ENCODE results near the gene SPTAN1. TPM values are rescaled to one million over a fixed set of nuclear protein-coding genes. Genes with fewer than 3 reads are reported as not detected.
A peak's percentile ranks its signal among the peaks of the same experiment; 100 is the strongest.

SPTAN1 gene
- total RNA-seq, 2 experiments from 2014 or later, result 338 to 383 TPM

DNA sequence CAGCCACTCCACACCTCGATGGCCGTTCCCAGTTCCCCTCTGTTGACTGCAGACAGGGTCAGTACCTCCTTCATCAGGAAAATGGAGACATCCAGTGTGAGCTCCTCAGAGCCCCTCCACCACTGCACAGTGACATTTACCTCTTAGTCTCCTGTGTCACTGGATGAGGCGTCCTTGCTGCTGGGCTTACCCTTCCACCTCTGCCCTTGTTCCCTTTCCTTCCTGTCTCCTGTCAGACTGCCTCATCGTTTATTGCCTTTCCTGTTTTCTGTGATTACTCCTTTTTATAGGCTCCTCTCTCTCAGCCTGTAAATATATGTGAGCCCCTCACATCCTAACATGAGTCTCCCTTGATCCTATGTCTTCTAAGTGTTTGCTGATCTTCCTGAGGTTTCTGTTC, 23.2 kb upstream of the SPTAN1 start:
- H3K9me3 Mint-ChIP-seq, result no peaks in the 10 kb centered on the region
- H3K4me3 Mint-ChIP-seq, result no peak overlapping the region
- no peaks in the 10 kb centered on the region for H3K4me1 Mint-ChIP-seq
- H3K27me3 Mint-ChIP-seq, result no peaks in the 10 kb centered on the region
- H3K27ac Mint-ChIP-seq, result peak overlapping the region; percentile 20
- ChIA-PET CTCF (interaction anchor here (0.5 to 1.5 kb wide), 2 partner anchors 15 to 187 kb away, joined by 3 to 4 read pairs; no protein-coding TSS in a partner anchor), POLR2A (no interaction called here)
- no peak for DNase-seq
- peaks cover 35% of the 10 kb centered on the region for H3K36me3 Mint-ChIP-seq (ENCODE audit: low read depth)

DNA sequence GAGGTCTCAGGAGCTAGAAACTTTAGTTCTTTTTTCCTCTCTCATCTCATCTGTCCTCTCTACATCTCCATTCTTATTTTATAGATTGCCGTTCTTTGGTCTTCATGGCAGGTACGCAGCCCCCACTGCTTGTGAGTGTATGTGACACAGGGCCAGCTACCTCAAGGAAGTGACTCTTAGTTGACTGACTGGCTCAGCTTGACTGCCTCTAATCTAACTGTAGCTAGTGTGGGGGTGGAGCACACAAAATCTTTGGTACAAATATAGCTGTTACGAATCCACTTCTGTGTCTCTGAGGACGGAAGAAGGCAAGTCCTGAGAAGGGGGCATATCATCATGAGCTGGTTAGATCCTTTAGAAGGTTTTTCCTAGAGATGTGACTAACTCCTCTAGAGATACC, 19.8 kb upstream of the SPTAN1 start:
- CTCF ChIA-PET, result interaction anchor here (1.3 to 2.6 kb wide), 2 partner anchors 9 to 30 kb away, joined by 6 to 9 read pairs; no protein-coding TSS in a partner anchor
- Mint-ChIP-seq H3K36me3 (ENCODE audit: low read depth) (peaks cover 33% of the 10 kb centered on the region), H3K4me1 (no peaks in the 10 kb centered on the region), H3K27me3 (no peaks in the 10 kb centered on the region), H3K9me3 (no peaks in the 10 kb centered on the region), H3K27ac (no peak overlapping the region), H3K4me3 (no peak overlapping the region)
- DNase-seq, result no peak
- POLR2A ChIA-PET, result no interaction called here

- Mint-ChIP-seq H3K27ac (no peak overlapping the region), H3K27me3 (no peaks in the 10 kb centered on the region), H3K4me3 (no peak overlapping the region), H3K4me1 (peaks cover 4% of the 10 kb centered on the region), H3K9me3 (no peaks in the 10 kb centered on the region), H3K36me3 (ENCODE audit: low read depth) (peaks cover 60% of the 10 kb centered on the region)
- ChIA-PET CTCF (interaction anchor here (1.2 to 3.2 kb wide), 3 partner anchors 8 to 11 kb away, joined by 3 to 10 read pairs (median 9); partner anchors contain the start of gene SPTAN1), POLR2A (no interaction called here)
- DNase-seq, result no peak
Observed at GRCh38 chr9:128540634-128541360, 11.6 kb upstream of the SPTAN1 start.

DNA sequence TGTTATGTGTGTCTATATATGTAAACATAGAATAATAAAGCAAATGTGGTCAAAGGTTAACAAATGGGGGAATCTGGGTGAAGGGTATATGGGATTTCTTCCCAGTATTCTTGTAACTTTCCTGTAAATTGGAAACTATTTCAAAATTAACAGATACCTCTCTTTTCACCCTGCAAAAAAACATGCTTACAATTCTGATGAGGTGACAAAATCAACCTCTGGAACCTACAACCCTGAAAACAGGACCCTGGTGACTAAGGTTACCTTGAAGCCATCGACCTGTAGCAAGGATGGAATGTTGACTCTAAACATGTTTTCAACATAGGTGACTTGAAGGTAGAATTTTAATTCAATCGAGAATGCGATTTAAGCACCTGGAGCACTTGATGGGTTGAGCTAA, 5.9 kb upstream of the SPTAN1 start:
- H3K27ac Mint-ChIP-seq, result no peak overlapping the region
- POLR2A ChIA-PET, result no interaction called here
- peaks cover 25% of the 10 kb centered on the region for H3K4me1 Mint-ChIP-seq

DNA sequence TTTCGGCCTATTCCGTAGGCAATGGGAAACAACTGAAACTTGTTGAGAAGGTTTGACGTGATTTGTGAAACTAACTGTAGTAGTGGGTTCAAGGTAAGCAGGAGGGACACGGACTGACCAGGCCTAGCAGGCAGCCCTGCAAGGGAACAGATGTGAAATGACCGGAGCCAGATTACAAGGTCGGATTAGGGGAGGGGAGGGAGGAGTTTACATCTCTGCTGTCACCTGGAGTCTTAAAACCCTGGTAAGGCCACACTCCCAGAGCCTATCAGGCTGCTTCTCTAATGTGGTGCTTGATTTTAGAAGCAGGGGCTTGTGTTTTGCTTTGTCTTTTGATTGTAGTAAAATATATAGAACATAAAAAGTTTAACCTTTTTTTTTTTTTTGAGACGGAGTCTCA, 3.5 kb upstream of the SPTAN1 start:
- DNase-seq, result no peak
- no peak overlapping the region for H3K4me3 Mint-ChIP-seq
- no peaks in the 10 kb centered on the region for H3K9me3 Mint-ChIP-seq
- H3K27me3 Mint-ChIP-seq, result no peaks in the 10 kb centered on the region
- ChIA-PET CTCF (interaction anchor here (2.3 kb wide), 1 partner anchor 8 kb away, joined by 10 read pairs; no protein-coding TSS in a partner anchor), POLR2A (no interaction called here)
- H3K4me1 Mint-ChIP-seq, result peaks cover 31% of the 10 kb centered on the region
- H3K27ac Mint-ChIP-seq, result no peak overlapping the region
- peaks cover 6% of the 10 kb centered on the region for H3K36me3 Mint-ChIP-seq (ENCODE audit: low read depth)

More for the DNA sequence above, 5.9 kb upstream of the SPTAN1 start:
- Mint-ChIP-seq H3K36me3 (ENCODE audit: low read depth) (peaks cover 17% of the 10 kb centered on the region), H3K9me3 (no peaks in the 10 kb centered on the region), H3K27me3 (no peaks in the 10 kb centered on the region), H3K4me3 (no peak overlapping the region)
- CTCF ChIA-PET, result interaction anchor here (0.6 to 1.5 kb wide), 4 partner anchors 10 to 184 kb away, joined by 3 to 5 read pairs (median 3); no protein-coding TSS in a partner anchor
- no peak for DNase-seq

DNA sequence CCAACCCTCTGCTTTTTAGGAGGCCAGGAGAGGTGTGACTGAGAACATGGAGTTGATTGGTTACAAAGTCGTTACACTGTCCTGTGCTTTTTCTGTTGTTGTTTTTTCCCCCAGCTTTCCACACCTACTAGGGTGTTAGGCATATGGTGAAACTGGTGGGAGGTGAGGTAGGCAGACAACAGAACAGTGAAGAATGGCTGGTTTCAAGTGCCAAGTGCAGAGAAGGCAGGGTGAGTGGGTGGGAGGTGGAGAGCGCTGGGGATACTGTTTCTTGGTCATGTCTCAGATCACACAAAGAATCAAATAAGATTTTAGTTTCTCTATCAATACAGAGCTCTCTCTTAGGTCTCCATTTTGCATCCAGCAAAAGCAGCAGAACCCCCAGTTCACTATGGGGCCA, 2.2 kb upstream of the SPTAN1 start:
- H3K36me3 Mint-ChIP-seq (ENCODE audit: low read depth), result peaks cover 5% of the 10 kb centered on the region
- DNase-seq, result no peak
- no peaks in the 10 kb centered on the region for H3K9me3 Mint-ChIP-seq
- peak overlapping the region; percentile 42 for H3K4me3 Mint-ChIP-seq
- peaks cover 31% of the 10 kb centered on the region for H3K4me1 Mint-ChIP-seq
- ChIA-PET POLR2A (interaction anchor here (1.2 kb wide), 1 partner anchor 45 kb away, joined by 3 read pairs; no protein-coding TSS in a partner anchor), CTCF (interaction anchor here (0.5 to 2.3 kb wide), 7 partner anchors 9 to 167 kb away, joined by 3 to 10 read pairs (median 4); partner anchors contain the start of gene PKN3)
- H3K27me3 Mint-ChIP-seq, result no peaks in the 10 kb centered on the region
- H3K27ac Mint-ChIP-seq, result peak overlapping the region; percentile 97

DNA sequence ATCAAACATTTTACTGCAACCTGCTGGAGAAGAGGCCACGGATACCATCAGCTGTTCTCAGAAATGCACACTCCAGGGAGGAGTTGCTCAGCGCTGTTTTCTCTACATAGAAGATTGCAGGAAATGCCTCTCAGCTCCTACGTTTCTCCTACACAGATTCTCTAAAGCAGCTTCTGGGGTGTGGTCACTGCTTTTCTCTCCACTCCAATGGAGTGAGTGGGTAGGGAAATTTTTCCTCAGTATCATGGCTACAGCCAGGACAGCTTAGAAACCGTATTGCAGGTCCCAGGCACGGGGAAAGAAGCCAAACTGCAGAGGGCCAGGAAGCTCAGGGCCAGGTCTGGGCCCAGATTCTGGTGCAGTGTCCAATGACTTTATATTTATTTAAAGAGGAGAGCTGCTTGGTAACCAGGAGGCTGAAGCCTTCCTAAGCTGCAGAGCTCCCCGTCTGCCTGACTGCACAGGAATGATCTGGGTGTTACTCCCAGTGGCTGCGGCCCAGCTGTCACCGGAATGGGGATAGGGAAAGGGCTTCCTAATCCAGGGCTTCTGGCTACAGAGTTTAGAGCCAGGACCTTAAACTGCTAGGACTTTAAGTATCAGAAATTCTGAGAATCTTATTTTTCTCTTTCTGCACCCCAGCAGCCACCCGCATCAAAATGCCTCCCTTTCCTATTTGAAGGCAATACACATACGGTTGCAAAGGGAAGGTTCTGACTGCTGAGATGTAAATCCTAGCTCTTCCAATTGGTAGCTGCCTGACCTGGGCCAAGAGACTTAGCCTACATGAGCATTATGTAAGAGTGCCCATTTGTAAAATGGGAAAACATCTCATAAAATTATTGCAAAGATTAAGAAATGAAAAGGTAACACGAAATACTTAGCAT, 1.4 kb upstream of the SPTAN1 start:
- POLR2A ChIA-PET, result interaction anchor here (1.2 kb wide), 1 partner anchor 46 kb away, joined by 3 read pairs; no protein-coding TSS in a partner anchor
- peaks cover 26% of the 10 kb centered on the region for H3K4me1 Mint-ChIP-seq
- H3K4me3 Mint-ChIP-seq, result peak overlapping the region; percentile 92

DNA sequence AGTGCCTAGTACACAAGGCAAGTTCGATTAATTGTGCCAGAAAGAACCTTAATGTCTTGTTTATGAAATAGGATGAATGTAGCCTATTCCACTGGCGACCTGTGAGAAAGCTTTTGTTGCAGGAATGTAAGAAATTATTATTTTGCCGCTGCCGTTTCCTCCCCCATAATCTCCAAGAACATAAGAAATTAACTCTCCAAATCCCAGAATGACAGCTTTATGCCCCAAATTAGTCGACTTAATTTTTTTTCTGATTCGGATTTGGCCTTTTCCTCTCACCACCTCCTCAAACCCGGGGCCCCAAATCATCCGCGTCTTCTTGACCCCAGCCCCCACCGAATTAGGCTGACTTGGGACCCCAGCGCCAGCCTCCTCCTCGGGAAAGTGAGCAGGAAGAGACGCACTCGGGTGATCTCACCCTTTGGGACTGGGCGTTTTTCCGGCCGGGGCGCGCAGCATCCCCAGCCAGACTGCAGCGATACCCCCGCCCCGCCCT, 682 bp upstream of the SPTAN1 start:
- no peak for DNase-seq
- peak overlapping the region; percentile 97 for H3K27ac Mint-ChIP-seq
- CTCF ChIA-PET, result interaction anchor here (1.0 to 1.6 kb wide), 6 partner anchors 9 to 181 kb away, joined by 3 to 4 read pairs (median 3); partner anchors contain the start of gene URM1
- peaks cover 32% of the 10 kb centered on the region for H3K4me1 Mint-ChIP-seq
- POLR2A ChIA-PET, result interaction anchor here (0.7 kb wide), 1 partner anchor 359 kb away, joined by 3 read pairs; no protein-coding TSS in a partner anchor
- H3K9me3 Mint-ChIP-seq, result no peaks in the 10 kb centered on the region
- H3K36me3 Mint-ChIP-seq (ENCODE audit: low read depth), result peaks cover 5% of the 10 kb centered on the region
- H3K27me3 Mint-ChIP-seq, result no peaks in the 10 kb centered on the region
- H3K4me3 Mint-ChIP-seq, result peak overlapping the region; percentile 92

More for the DNA sequence above, 1.4 kb upstream of the SPTAN1 start:
- Mint-ChIP-seq H3K9me3 (no peaks in the 10 kb centered on the region), H3K36me3 (ENCODE audit: low read depth) (peaks cover 5% of the 10 kb centered on the region), H3K27ac (peak overlapping the region; percentile 97), H3K27me3 (no peaks in the 10 kb centered on the region)
- CTCF ChIA-PET, result interaction anchor here (0.5 to 2.3 kb wide), 11 partner anchors 8 to 180 kb away, joined by 3 to 10 read pairs (median 3); partner anchors contain the start of genes PKN3 and URM1
- no peak for DNase-seq

- ChIA-PET CTCF (interaction anchor here (0.5 to 1.3 kb wide), 6 partner anchors 9 to 490 kb away, joined by 3 to 6 read pairs (median 4); no protein-coding TSS in a partner anchor), POLR2A (interaction anchor here (0.7 to 1.0 kb wide), 2 partner anchors 49 to 171 kb away, joined by 3 read pairs; partner anchors contain the start of gene ZDHHC12)
- Mint-ChIP-seq H3K4me3 (no peak overlapping the region), H3K27me3 (no peaks in the 10 kb centered on the region), H3K9me3 (no peaks in the 10 kb centered on the region), H3K4me1 (peaks cover 41% of the 10 kb centered on the region), H3K36me3 (ENCODE audit: low read depth) (peaks cover 9% of the 10 kb centered on the region), H3K27ac (no peak overlapping the region)
- DNase-seq, result peak; percentile 57
Observed at GRCh38 chr9:128552744-128553440, 505 bp downstream of the SPTAN1 start.

DNA sequence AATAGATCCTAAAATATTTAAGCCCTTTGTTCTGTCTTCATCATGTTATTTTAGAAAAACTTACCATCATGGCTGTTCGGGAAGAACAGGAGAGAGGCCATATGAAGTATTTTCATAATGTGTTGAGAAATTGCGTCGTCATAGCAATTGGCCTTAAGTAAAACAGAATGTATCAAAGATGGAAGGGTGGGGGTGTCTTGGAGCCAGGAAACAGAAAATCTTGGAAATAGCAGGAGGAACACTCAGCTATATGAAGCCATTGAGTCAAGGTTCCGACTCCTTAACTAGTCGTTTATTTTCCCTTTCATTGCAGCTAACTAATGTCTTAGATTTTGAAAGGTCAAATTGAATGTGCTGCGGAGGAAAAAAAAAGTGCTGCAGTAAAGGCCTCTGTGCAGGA, 1.3 kb downstream of the SPTAN1 start:
- ChIA-PET CTCF (interaction anchor here (0.9 to 1.3 kb wide), 3 partner anchors 10 to 148 kb away, joined by 3 read pairs; partner anchors contain the start of gene PKN3), POLR2A (no interaction called here)
- no peaks in the 10 kb centered on the region for H3K27me3 Mint-ChIP-seq
- DNase-seq, result no peak
- peaks cover 49% of the 10 kb centered on the region for H3K4me1 Mint-ChIP-seq
- no peak overlapping the region for H3K27ac Mint-ChIP-seq
- no peak overlapping the region for H3K4me3 Mint-ChIP-seq
- peaks cover 6% of the 10 kb centered on the region for H3K36me3 Mint-ChIP-seq (ENCODE audit: low read depth)
- no peaks in the 10 kb centered on the region for H3K9me3 Mint-ChIP-seq

DNA sequence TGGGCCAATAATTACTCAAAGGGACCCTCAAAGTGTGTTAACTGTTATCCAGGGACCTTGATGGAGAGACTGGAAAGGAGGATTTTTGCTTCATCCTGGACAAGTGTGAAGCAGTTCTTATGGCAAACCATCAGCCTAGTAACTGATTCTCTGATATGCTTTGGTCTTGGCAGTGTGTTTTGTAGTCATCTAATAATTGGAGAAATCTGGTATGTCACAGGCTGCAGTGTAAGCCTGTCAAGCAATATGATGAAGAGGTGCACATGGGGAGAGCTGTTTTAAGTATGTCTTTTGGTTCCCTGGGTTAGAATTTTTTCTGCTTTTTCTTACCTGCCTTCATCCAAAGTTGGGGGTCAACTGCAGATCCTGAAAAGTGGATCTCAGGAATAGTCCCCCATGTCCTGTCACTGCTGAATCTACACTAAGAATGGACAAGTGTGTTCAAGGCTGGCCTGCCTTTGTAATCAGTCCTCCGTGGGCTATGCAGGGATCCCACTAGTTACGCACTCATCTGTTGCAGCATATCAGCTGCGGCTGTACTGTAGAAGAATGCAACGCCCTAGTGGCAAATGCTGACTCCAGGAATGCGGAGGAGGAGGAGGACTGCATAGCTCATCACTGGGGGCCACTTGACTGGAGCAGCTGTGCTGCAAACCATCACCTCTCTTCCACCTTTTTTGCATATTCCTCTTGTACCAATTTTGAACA, 1.9 kb downstream of the SPTAN1 start:
- peaks cover 55% of the 10 kb centered on the region for H3K4me1 Mint-ChIP-seq
- H3K27me3 Mint-ChIP-seq, result no peaks in the 10 kb centered on the region
- peaks cover 6% of the 10 kb centered on the region for H3K36me3 Mint-ChIP-seq (ENCODE audit: low read depth)
- H3K9me3 Mint-ChIP-seq, result no peaks in the 10 kb centered on the region
- no peak overlapping the region for H3K4me3 Mint-ChIP-seq
- ChIA-PET POLR2A (no interaction called here), CTCF (interaction anchor here (0.5 to 1.3 kb wide), 4 partner anchors 10 to 148 kb away, joined by 3 to 4 read pairs (median 3); partner anchors contain the start of gene PKN3)
- peak; percentile 23 for DNase-seq
- no peak overlapping the region for H3K27ac Mint-ChIP-seq

All from activated CD4-positive, alpha-beta T cell treated with anti-CD3 and anti-CD28 coated beads, Interleukin-2, amount 10 ng/mL, durations not matched to agents 7 days and 5 days (primary cell).